ENCODE measurements around the gene MUC5AC.

DNA sequence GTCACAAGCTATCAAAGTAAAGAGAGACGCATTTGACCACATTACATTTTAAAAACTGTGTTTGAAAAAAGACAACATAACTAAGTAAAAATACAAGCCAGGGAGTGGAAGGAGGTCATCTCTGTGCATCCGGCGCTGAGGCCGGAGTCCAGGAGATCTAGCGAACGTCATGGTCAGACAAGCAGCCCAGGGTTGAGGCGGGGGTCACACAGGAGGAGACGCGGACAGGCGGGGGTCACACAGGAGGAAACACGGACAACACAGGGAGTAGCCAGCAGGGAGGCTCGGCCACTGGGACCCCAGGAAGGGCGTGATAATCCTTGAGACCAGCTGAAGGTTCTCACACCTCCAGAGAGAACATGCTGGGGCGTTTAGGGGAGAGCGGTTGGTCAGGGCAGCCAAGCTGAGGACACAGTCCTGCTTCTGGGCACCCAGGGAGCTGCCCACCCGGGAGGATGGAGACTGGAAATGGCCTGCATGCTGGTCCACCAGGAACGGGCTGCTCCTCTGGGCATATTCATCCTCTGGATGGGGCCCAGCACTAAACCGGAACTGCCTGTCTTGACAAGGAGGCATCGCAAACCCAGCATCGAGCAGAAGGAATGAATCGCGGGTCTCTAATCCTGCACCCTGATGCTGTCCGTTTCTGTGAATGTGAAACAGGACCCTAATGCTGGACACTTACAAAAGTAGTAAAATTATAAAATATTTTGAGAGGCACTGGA lies 40.9 kb upstream of the MUC5AC start:
- TF ChIP-seq, protein P1, sequence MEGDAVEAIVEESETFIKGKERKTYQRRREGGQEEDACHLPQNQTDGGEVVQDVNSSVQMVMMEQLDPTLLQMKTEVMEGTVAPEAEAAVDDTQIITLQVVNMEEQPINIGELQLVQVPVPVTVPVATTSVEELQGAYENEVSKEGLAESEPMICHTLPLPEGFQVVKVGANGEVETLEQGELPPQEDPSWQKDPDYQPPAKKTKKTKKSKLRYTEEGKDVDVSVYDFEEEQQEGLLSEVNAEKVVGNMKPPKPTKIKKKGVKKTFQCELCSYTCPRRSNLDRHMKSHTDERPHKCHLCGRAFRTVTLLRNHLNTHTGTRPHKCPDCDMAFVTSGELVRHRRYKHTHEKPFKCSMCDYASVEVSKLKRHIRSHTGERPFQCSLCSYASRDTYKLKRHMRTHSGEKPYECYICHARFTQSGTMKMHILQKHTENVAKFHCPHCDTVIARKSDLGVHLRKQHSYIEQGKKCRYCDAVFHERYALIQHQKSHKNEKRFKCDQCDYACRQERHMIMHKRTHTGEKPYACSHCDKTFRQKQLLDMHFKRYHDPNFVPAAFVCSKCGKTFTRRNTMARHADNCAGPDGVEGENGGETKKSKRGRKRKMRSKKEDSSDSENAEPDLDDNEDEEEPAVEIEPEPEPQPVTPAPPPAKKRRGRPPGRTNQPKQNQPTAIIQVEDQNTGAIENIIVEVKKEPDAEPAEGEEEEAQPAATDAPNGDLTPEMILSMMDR (IDR thresholded peaks at IDR 0.05; ENCODE audit: poor library complexity, severe bottlenecking), result no peak
- TF ChIP-seq POLR2AphosphoS5 (IDR thresholded peaks at IDR 0.05), result no peak
